Measurements from ENCODE around the gene NTF3. TPM values are rescaled to one million over a fixed set of nuclear protein-coding genes. Genes with fewer than 3 reads are reported as not detected.

Gene NTF3
- total and polyA plus RNA-seq, 2 of the 8 experiments (the other 6 are each of a cell fraction or from before 2014, with no cell fraction given): 1.4 to 2.3 TPM

DNA sequence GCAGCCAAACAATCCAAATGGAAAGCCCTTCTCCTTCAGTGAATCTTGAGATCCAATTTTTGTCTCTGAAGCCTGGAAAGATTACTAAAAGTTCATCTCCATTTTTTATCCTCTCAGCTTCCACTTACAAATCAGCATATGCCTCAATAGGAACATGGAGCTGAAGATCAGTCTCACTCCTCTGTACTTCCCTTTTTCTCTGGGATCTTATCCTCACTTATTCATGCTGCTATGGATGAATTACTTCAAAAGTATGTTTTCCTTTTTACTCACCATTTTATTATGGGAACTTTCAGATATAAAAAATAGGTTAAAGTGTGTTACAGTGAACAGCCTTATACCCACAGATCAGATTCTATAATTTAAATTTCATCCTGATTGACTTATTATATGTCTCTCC, 14.4 kb upstream of the NTF3 start:
- POLR2A ChIA-PET (ENCODE audit: partially characterized antibody): interaction anchor here (0.7 kb wide), 1 partner anchor 221 kb away, joined by 3 read pairs; no protein-coding TSS in a partner anchor
- H3K27ac ChIP-seq (ENCODE audit: low read depth, low read length): no peak overlapping the region
- TF ChIP-seq SUZ12 (IDR thresholded peaks at IDR 0.05; ENCODE audit: low read length) (no peak), RNF2 (IDR thresholded peaks at IDR 0.05; ENCODE audit: borderline replicate concordance, low read depth, low read length, missing control alignments, poor library complexity, severe bottlenecking) (no peak), SAP30 (IDR thresholded peaks at IDR 0.05; ENCODE audit: insufficient read depth, insufficient replicate concordance, low read length) (no peak), POLR2A (IDR thresholded peaks at IDR 0.05; ENCODE audit: control extremely low read depth in 1 of 2, low read depth in 2 of 2, low read length in 2 of 2) (no peak), TCF12 (IDR thresholded peaks at IDR 0.05; ENCODE audit: low read depth, low read length) (no peak), JUN (IDR thresholded peaks at IDR 0.05; ENCODE audit: low read depth, low read length) (no peak), RFX5 (IDR thresholded peaks at IDR 0.05; ENCODE audit: borderline replicate concordance, low read depth, low read length) (no peak), YY1 (IDR thresholded peaks at IDR 0.05; ENCODE audit: low read depth, low read length) (no peak), SP4 (IDR thresholded peaks at IDR 0.05; ENCODE audit: low read length) (no peak)
- TF ChIP-seq, protein P1, sequence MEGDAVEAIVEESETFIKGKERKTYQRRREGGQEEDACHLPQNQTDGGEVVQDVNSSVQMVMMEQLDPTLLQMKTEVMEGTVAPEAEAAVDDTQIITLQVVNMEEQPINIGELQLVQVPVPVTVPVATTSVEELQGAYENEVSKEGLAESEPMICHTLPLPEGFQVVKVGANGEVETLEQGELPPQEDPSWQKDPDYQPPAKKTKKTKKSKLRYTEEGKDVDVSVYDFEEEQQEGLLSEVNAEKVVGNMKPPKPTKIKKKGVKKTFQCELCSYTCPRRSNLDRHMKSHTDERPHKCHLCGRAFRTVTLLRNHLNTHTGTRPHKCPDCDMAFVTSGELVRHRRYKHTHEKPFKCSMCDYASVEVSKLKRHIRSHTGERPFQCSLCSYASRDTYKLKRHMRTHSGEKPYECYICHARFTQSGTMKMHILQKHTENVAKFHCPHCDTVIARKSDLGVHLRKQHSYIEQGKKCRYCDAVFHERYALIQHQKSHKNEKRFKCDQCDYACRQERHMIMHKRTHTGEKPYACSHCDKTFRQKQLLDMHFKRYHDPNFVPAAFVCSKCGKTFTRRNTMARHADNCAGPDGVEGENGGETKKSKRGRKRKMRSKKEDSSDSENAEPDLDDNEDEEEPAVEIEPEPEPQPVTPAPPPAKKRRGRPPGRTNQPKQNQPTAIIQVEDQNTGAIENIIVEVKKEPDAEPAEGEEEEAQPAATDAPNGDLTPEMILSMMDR (IDR thresholded peaks at IDR 0.05; ENCODE audit: control extremely low read depth in 1 of 3, insufficient read depth in 1 of 3, low read depth in 1 of 3, low read length in 3 of 3): no peak
- TF ChIP-seq, protein P2, sequence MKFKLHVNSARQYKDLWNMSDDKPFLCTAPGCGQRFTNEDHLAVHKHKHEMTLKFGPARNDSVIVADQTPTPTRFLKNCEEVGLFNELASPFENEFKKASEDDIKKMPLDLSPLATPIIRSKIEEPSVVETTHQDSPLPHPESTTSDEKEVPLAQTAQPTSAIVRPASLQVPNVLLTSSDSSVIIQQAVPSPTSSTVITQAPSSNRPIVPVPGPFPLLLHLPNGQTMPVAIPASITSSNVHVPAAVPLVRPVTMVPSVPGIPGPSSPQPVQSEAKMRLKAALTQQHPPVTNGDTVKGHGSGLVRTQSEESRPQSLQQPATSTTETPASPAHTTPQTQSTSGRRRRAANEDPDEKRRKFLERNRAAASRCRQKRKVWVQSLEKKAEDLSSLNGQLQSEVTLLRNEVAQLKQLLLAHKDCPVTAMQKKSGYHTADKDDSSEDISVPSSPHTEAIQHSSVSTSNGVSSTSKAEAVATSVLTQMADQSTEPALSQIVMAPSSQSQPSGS (IDR thresholded peaks at IDR 0.05; ENCODE audit: low read length): no peak

More for the DNA sequence above, 14.4 kb upstream of the NTF3 start:
- no peak overlapping the region for H3K4me2 ChIP-seq (ENCODE audit: insufficient read depth in 1 of 2, low read depth in 2 of 2, low read length in 2 of 2)
- no peaks in the 10 kb centered on the region for H3K36me3 ChIP-seq (ENCODE audit: control insufficient read depth in 2 of 4, insufficient read depth in 4 of 4, low read length in 3 of 4)
- H4K8ac ChIP-seq (ENCODE audit: extremely low read depth, insufficient read depth, low read length): no peak overlapping the region
- FAIRE-seq (no peak), DNase-seq (ENCODE audit: low read depth in 1 of 2, low spot score in 2 of 2) (no peak)
- H3K4me3 ChIP-seq (ENCODE audit: extremely low read depth in 1 of 4, insufficient read depth in 2 of 4, low read depth in 3 of 4, low read length in 4 of 4): no peak overlapping the region
- H3K79me2 ChIP-seq (ENCODE audit: control insufficient read depth in 1 of 2, insufficient read depth in 2 of 2, low read length in 2 of 2): no peaks in the 10 kb centered on the region
- no peak overlapping the region for H4K91ac ChIP-seq (replicated peaks; ENCODE audit: insufficient read length, low read length)
- no peaks in the 10 kb centered on the region for H4K20me1 ChIP-seq (replicated peaks in 1 of 2; ENCODE audit: control insufficient read depth in 1 of 2, insufficient read depth in 2 of 2, low read length in 2 of 2)
- no peaks in the 10 kb centered on the region for H3K27me3 ChIP-seq (replicated peaks in 1 of 4; ENCODE audit: control insufficient read depth in 3 of 4, extremely low read depth in 1 of 4, insufficient read depth in 3 of 4, low read length in 3 of 4)
- no peak overlapping the region for H3K14ac ChIP-seq (ENCODE audit: insufficient read length)
- no peak overlapping the region for H3K4ac ChIP-seq (replicated peaks; ENCODE audit: insufficient read length, low read depth, low read length)
- no peak overlapping the region for H2BK120ac ChIP-seq (replicated peaks; ENCODE audit: low read depth, low read length)
- H2BK12ac ChIP-seq (ENCODE audit: low read depth, low read length): no peak overlapping the region
- no peak overlapping the region for H2BK20ac ChIP-seq (ENCODE audit: low read length)
- no peaks in the 10 kb centered on the region for H3K4me1 ChIP-seq (replicated peaks in 1 of 4; ENCODE audit: control insufficient read depth in 3 of 4, insufficient read depth in 4 of 4, low read length in 3 of 4)
- CTCF ChIA-PET (ENCODE audit: partially characterized antibody): no interaction called here
- H3K18ac ChIP-seq (ENCODE audit: extremely low read depth, low read length): no peak overlapping the region
- no peak overlapping the region for H4K5ac ChIP-seq (ENCODE audit: insufficient read length, low read depth, low read length)
- no peak overlapping the region for H2BK15ac ChIP-seq (ENCODE audit: low read length)
- H3K23me2 ChIP-seq (ENCODE audit: low read depth, low read length): no peaks in the 10 kb centered on the region
- no peak overlapping the region for H3K23ac ChIP-seq (ENCODE audit: insufficient read length)
- no peak overlapping the region for H3K56ac ChIP-seq (replicated peaks; ENCODE audit: insufficient read length, low read depth, low read length)
- H2BK5ac ChIP-seq (ENCODE audit: low read depth, low read length): no peak overlapping the region
- H2AK5ac ChIP-seq (ENCODE audit: low read depth, low read length): no peak overlapping the region
- H3K79me1 ChIP-seq (ENCODE audit: low read depth, low read length): no peaks in the 10 kb centered on the region
- H3K9me3 ChIP-seq (ENCODE audit: insufficient read depth in 2 of 2, low read depth in 1 of 2, low read length in 1 of 2): no peaks in the 10 kb centered on the region
- no peak overlapping the region for H2AFZ ChIP-seq (ENCODE audit: low read length)
- no peak overlapping the region for H3K9ac ChIP-seq (replicated peaks in 1 of 4; ENCODE audit: extremely low read depth in 1 of 4, low read depth in 3 of 4, low read length in 3 of 4)
